Measurements from ENCODE around the gene IRAK3.
"Not testable (repeated sequence)": the region's sequence is repeated elsewhere in the genome, so short reads cannot be mapped to it uniquely, and the experiment has no call there.

Gene IRAK3

GRCh38 chr12:66217342-66217917 lies 28.4 kb downstream of the IRAK3 start:
- DNase-seq, result no peak

GRCh38 chr12:66228462-66228861 lies 39.4 kb downstream of the IRAK3 start:
- DNase-seq, result no peak

GRCh38 chr12:66232263-66232662 lies 43.2 kb downstream of the IRAK3 start:
- peak; percentile 92 for DNase-seq

GRCh38 chr12:66234037-66234693 lies 45.2 kb downstream of the IRAK3 start:
- DNase-seq, result not testable (repeated sequence)

GRCh38 chr12:66234773-66235625 lies 46.0 kb downstream of the IRAK3 start:
- DNase-seq, result peak; percentile 53

GRCh38 chr12:66235626-66236281 lies 46.7 kb downstream of the IRAK3 start:
- no peak for DNase-seq

- not testable (repeated sequence) for DNase-seq
These were observed 47.3 kb downstream of the IRAK3 start for GRCh38 chr12:66236282-66236675.

GRCh38 chr12:66236969-66237368 lies 48.0 kb downstream of the IRAK3 start:
- no peak for DNase-seq

GRCh38 chr12:66237505-66238175 lies 48.6 kb downstream of the IRAK3 start:
- DNase-seq, result no peak

GRCh38 chr12:66239295-66239694 lies 50.3 kb downstream of the IRAK3 start:
- DNase-seq, result no peak

- DNase-seq, result no peak
These were observed 51.2 kb downstream of the IRAK3 start for GRCh38 chr12:66240096-66240820.

- no peak for DNase-seq
These were observed 52.3 kb downstream of the IRAK3 start for GRCh38 chr12:66241061-66242043.

- no peak for DNase-seq
These were observed 53.3 kb downstream of the IRAK3 start for GRCh38 chr12:66242311-66242710.

- DNase-seq, result no peak
These were observed 54.9 kb downstream of the IRAK3 start for GRCh38 chr12:66243911-66244310.

- no peak for DNase-seq
These were observed 55.4 kb downstream of the IRAK3 start for GRCh38 chr12:66244446-66244845.

GRCh38 chr12:66247741-66248140 lies 58.7 kb downstream of the IRAK3 start:
- no peak for DNase-seq

- DNase-seq, result no peak
These were observed 62.0 kb downstream of the IRAK3 start for GRCh38 chr12:66251049-66251448.

- DNase-seq, result no peak
These were observed 63.8 kb downstream of the IRAK3 start for GRCh38 chr12:66252771-66253170.

GRCh38 chr12:66255737-66256136 lies 66.7 kb downstream of the IRAK3 start:
- DNase-seq, result no peak

- no peak for DNase-seq
These were observed 69.0 kb downstream of the IRAK3 start for GRCh38 chr12:66258011-66258410.

- DNase-seq, result no peak
These were observed 73.7 kb downstream of the IRAK3 start for GRCh38 chr12:66262737-66263136.
